GM19463 (cell line): ENCODE results near the gene MBNL3.
A peak's percentile ranks its signal among the peaks of the same experiment; 100 is the strongest.
"Not testable (repeated sequence)": the region's sequence is repeated elsewhere in the genome, so short reads cannot be mapped to it uniquely, and the experiment has no call there.

Experiments used
- ATAC-seq: cut with Tn5 transposase; IDR thresholded peaks from one replicate; pipeline ENCODE4 v1.9.1; 2021; ENCODE audit warnings: mild to moderate bottlenecking, moderate library complexity; ENCODE audit not compliant: unreplicated experiment

The MBNL3 gene

DNA sequence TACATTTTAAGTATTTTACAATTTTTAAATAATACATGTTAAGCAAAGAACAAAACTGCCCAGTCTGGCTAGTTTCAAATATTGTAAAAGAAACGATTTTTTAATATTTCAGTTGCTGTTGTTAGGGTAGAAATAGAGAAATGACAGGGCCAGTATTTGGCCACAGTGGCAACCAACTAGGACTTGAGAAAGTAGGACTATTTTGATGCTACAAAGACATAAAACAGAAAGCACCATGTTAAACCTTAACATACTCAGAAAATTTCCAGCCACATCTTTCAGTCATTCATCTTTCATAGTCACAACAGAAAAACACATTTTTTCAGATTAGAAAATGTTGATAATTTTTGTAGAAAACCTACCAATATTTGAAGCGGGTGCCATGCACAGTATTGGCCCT lies 104.5 kb downstream of the MBNL3 start:
- no peak for ATAC-seq

DNA sequence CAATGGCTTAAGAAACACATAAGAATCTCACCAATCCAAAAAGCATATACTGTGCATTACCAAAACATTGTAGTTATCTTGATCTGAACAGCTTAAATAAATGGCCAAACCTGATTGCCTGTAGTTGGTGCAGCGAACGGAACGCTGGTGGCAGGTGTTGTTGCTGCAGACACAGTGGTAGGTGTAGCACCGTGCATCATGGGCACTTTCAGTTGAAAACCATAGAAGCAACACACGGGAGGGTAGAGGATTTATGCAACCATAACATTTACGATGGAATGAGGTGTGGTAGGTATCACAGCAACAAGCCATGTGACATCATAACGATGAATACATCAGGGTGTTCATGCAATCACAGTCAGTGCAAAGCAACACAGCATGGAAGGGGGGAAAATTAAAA lies 106.8 kb downstream of the MBNL3 start:
- ATAC-seq: no peak

GRCh38 chrX:132378281-132378680 lies 110.6 kb downstream of the MBNL3 start:
- no peak for ATAC-seq

DNA sequence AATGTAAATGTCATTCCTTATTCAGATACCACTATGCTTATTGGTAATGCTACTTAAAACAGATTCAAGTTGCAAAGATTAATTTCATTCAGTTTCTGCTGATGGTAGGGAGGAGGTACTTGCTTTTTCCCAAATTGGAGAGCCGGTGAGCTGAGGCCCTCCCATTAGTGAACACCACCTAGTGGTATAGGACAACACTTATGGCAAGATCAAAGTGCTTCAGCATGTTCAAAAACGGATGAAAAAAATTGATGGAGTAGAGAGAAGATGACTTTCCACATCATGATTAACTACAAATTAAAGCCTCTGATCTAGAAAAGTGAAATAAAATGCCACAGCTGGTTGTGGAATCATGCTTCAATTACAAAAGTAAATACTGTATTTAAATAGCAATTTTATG lies 112.9 kb downstream of the MBNL3 start:
- ATAC-seq: no peak

GRCh38 chrX:132373610-132374009 lies 115.2 kb downstream of the MBNL3 start:
- ATAC-seq: no peak

DNA sequence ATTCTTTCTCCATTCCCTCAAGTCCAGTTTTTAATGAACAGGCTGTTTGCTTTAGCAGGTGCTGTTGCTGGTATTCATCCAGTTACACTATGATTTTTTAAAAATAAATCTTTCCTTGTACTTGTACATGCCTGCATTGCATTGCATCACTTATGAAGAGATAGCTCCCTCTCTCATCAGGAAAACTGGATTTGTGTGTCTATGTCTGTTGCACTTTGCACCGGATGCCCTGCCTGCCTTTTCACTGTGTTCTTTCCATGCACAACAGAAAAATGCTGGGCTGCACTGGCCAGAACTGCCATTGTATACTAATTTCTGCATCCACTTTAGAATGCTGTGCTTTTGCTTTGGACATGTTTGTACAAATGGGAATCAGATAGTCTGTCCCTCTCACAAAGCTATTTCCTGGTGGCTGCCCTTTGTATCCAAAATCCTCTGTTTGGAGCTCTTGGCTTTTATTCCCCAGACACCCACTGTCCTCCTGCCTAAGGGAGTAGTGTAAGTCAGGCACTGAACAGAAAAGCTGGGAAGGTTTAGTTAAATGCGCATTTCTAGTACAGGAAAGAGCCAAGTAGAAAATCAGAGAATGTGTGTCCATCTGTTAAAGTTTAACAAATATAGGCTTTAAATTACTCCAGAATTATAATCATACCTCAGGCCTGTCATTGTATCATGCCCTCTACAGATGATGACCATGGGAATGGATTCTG lies 119.1 kb downstream of the MBNL3 start:
- no peak for ATAC-seq

DNA sequence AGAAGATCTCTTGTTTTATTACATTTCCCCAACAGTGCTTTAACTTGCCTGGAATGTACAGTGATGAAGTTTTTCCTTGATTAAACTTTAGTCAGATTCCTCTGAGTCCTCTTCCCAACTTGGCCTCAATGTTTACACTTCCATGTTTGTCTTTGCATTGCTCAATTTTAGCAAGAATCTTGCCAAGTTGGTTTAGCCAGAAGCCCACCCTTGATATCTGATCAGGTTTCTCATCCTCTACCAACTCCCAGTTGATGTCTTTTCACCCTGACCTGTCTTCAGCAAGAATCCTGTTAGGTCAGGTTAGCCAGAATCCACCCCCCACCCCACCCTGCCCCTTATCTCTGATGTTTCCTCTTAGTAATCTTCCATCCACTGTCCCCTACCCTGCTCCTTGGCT lies 120.9 kb downstream of the MBNL3 start:
- ATAC-seq: no peak

DNA sequence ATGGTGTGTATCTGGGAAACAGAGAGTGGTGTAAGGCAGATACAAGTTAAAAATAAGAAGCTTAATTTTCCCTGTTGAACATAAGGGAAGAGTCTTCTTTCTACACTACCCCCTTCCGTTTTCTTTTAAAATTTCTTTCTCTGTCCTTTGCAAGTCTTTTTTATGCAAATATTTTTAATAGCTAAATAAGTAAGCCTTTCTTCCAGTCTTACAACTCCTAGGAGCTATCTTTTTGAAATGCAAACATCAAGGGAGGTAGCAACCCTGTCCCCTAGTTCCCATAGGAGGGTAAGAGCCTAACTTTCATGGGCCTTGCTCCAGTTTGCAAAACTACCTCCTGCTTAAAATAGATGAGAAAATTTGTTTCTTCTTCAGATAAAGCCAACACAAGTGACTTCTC lies 121.5 kb downstream of the MBNL3 start:
- no peak for ATAC-seq

DNA sequence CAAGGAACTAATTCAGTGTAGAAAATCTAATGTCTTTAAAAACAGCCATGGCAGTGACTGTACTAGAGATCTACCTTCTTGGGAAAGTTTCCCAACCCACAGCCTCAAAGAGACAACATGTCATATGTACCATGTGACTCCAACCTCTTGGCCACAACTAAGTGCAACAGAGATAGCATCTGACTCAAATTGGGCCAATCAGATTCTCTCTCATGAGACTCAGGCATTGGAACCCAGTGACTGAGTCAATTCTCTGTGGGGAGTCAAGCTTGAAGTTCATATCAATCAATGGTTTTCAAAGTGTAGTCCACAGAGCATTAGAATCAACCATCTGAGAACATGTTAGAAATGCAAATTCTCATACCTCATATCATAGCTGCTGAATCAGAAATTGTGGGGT lies 123.3 kb downstream of the MBNL3 start:
- ATAC-seq: no peak

- ATAC-seq: no peak
Measured at GRCh38 chrX:132364313-132364712, 124.5 kb downstream of the MBNL3 start.

DNA sequence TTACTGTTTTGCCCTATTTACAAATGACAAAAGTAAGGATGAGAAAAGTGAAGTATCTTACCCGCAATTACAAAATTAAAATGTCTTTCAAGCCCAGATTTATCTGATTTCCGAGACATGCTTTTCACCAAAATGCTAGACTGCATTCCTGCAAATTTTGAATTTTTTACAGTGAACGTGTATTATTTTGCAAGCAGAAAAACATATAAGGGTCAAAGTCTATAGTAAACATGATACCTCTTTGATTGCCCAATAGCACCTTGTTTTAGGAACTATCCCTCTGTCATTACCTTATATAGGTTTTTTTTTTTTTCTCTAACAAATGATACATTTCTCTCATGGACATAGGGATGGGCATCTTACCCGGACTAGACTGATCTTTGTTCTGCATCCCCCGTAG lies 135.4 kb downstream of the MBNL3 start:
- no peak for ATAC-seq

- ATAC-seq: no peak
Measured at GRCh38 chrX:132336172-132336571, 152.7 kb downstream of the MBNL3 start.

- ATAC-seq: peak; percentile 61
Measured at GRCh38 chrX:132333351-132333750, 155.5 kb downstream of the MBNL3 start.

DNA sequence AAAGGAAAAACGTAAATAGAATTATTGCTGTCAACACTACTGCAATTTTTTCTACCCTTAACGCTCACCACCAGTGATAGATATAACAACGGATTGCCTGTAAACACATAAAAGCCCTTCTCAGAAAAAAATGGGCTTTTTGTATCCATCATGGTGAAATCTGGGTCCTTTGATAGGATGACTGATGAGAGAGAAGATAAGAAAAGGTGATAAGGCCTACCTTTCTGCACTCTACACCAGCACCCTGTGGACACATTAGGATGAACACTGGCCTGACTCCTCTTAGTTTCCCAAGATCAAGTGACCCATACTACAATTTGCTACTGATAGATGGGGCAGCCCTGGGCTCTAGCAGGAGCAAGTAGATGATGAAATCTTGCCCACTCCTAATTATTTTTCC lies 157.3 kb downstream of the MBNL3 start:
- ATAC-seq: no peak

DNA sequence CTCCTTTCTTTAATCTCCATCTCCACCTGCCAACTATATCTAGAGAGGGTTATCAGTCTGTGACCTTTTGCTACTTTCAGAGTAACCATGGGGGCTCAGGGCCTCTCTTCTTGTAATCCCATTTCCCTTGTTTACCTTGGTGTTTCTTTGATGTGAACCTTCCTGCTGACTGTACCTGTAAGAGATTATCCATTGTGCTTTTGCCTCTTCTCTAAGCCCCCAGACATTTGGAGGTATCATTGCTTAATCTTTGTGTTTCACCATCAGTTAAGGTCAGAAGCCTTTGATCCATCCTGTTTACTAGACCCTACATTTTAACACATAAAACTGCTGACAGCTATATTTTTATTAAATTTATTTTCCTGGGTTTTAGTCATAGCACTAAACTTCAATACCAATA lies 157.8 kb downstream of the MBNL3 start:
- no peak for ATAC-seq

DNA sequence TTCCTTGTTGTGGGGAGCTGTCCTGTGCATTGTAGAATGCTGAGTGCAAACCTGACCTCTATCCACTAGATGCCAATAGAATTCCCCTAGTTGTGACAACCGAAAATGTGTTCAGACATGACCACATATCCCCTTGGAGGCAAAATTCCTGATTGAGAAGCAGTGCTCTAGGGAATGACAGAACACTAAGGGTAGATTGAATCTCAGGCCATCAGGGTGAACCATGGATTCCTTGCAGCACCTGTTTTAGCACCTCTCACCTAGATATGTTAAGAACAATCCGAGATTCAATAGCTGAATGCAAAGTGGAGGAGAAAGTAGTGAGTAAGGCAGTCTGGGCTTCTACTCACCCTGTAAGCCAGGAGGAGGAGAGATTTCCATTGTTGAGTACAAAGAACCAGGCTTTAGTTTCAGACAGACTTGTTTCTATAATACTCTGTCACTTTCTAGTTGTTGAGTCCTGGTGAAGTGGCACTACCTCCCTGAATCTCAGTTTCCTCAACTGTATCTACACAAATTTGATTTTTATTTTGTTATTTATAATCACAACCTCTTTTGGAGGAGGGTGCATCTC lies 158.6 kb downstream of the MBNL3 start:
- no peak for ATAC-seq

GRCh38 chrX:132326960-132327359 lies 161.9 kb downstream of the MBNL3 start:
- not testable (repeated sequence) for ATAC-seq
